PC-3 (cell line): ENCODE data around the gene CFAP97D1. TPM values are rescaled to one million over a fixed set of nuclear protein-coding genes. Genes with fewer than 3 reads are reported as not detected.

Experiments
- ATAC-seq: fragments of 200-7000 bp; cut with Tn5 transposase; 2 replicates; pipeline ENCODE4 v1.9.1; 2020; ENCODE audit warnings: mild to moderate bottlenecking, moderate library complexity
- BruUV-seq: library from RNA; stranded (reverse); fragments of 400-500 nt; replicated peaks from 2 replicates; lab custom pipeline; 2021; lab: Mats Ljungman, UMichigan
- CTCF ChIA-PET: fragments of 300-600 bp; sonication (Branson Sonifier 250); formaldehyde crosslinking; loops from one replicate; lab custom pipeline; 2022; ENCODE audit warnings: antibody characterized with exemption; lab: Charles Lee
- POLR2A ChIA-PET: fragments of 300-600 bp; sonication (Branson Sonifier 250); formaldehyde crosslinking; loops from one replicate; lab custom pipeline; 2022; ENCODE audit warnings: antibody characterized with exemption; ENCODE audit not compliant: unreplicated experiment; lab: Charles Lee
- DNase-seq: peaks from one replicate; pipeline ENCODE4 v3.0.0-alpha.2; 2015
- H2AFZ ChIP-seq: fragments of 300-600 bp; sonication (generic); 2 replicates; pipeline ENCODE4 v1.6.0; 2016; ENCODE audit warnings: antibody characterized with exemption, low read length
- H3F3A ChIP-seq: fragments of 300-600 bp; sonication (generic); one replicate; pipeline ENCODE4 v1.6.0; 2017; ENCODE audit warnings: antibody characterized with exemption, low read length, control low read depth, mild to moderate bottlenecking; ENCODE audit not compliant: unreplicated experiment
- H3K27ac ChIP-seq: fragments of 300-600 bp; sonication (generic); 2 replicates; pipeline ENCODE4 v1.5.1; 2016; ENCODE audit warnings: mild to moderate bottlenecking, low read length
- H3K27me3 ChIP-seq: fragments of 300-600 bp; sonication (generic); 2 replicates; pipeline ENCODE4 v1.6.1; 2016; ENCODE audit warnings: low read length, mixed read lengths
- H3K36me3 ChIP-seq: fragments of 300-600 bp; sonication (generic); 2 replicates; pipeline ENCODE4 v1.6.1; 2016; ENCODE audit warnings: low read depth, mixed run types, low read length, mixed read lengths
- H3K4me1 ChIP-seq: fragments of 300-600 bp; sonication (generic); 2 replicates; pipeline ENCODE4 v1.5.1; 2016; ENCODE audit warnings: low read length; ENCODE audit not compliant: insufficient read depth
- H3K4me2 ChIP-seq: fragments of 300-600 bp; sonication (generic); 2 replicates; pipeline ENCODE4 v1.6.0; 2016; ENCODE audit warnings: low read length
- H3K4me3 ChIP-seq: fragments of 300-600 bp; sonication (generic); 2 replicates; pipeline ENCODE4 v1.5.1; 2016; ENCODE audit warnings: mild to moderate bottlenecking, low read length, mixed read lengths
- H3K79me2 ChIP-seq: fragments of 300-600 bp; sonication (generic); 2 replicates; pipeline ENCODE4 v1.6.1; 2017; ENCODE audit warnings: low read length, mixed read lengths
- H3K9ac ChIP-seq: fragments of 300-600 bp; sonication (generic); 2 replicates; pipeline ENCODE4 v1.6.0; 2016; ENCODE audit warnings: mild to moderate bottlenecking, low read length
- H3K9me2 ChIP-seq: fragments of 300-600 bp; sonication (generic); replicated peaks from 2 replicates; pipeline ENCODE4 v1.6.1; 2016; ENCODE audit warnings: mixed run types, low read length, mixed read lengths
- H3K9me3 ChIP-seq: fragments of 300-600 bp; sonication (generic); 2 replicates; pipeline ENCODE4 v1.6.1; 2016; ENCODE audit warnings: low read length, mixed read lengths
- H4K20me1 ChIP-seq: fragments of 300-600 bp; sonication (generic); 2 replicates; pipeline ENCODE4 v1.6.1; 2016; ENCODE audit warnings: low read length, mixed read lengths
- CTCF ChIP-seq: fragments of 300-600 bp; sonication (generic); conservative IDR thresholded peaks from 2 replicates; pipeline ENCODE4 v1.5.1; 2017; ENCODE audit warnings: antibody characterized with exemption, low read depth, mild to moderate bottlenecking, low read length
- EZH2 ChIP-seq: fragments of 300-600 bp; sonication (generic); IDR thresholded peaks from one replicate; pipeline ENCODE4 v1.6.1; 2017; ENCODE audit warnings: antibody characterized with exemption, mild to moderate bottlenecking, low read length; ENCODE audit not compliant: unreplicated experiment
- EZH2phosphoT487 ChIP-seq: fragments of 300-600 bp; sonication (generic); IDR thresholded peaks from 2 replicates; pipeline ENCODE4 v1.6.1; 2018; ENCODE audit warnings: mild to moderate bottlenecking, antibody characterized with exemption, low read length, borderline replicate concordance
- intact Hi-C: fragments of 100-400 bp; cut with micrococcal nuclease; formaldehyde crosslinking; loops from 2 replicates; pipeline ENCODE4 v1.9.0; 2023
- total RNA-seq: library from RNA; depleted of rRNA; stranded (reverse); fragments of >200 nt; gene quantifications from 2 replicates; pipeline ENCODE4 v1.2.3, GENCODE V29; 2014

Gene CFAP97D1
- total RNA-seq, 1 experiment from 2014 or later, result 0.29 TPM

GRCh38 chr17:43810823-43811222 is 30.6 kb downstream of the CFAP97D1 start:
- no peaks in the 10 kb centered on the region for H4K20me1 ChIP-seq
- ATAC-seq (no peak), DNase-seq (no peak)
- no peak overlapping the region for H3K27ac ChIP-seq
- no peaks in the 10 kb centered on the region for H3F3A ChIP-seq
- H3K4me3 ChIP-seq, result no peak overlapping the region
- H3K9me3 ChIP-seq, result no peaks in the 10 kb centered on the region
- BruUV-seq, result no TSS peak
- H3K27me3 ChIP-seq, result no peaks in the 10 kb centered on the region
- H3K4me1 ChIP-seq, result peaks cover 16% of the 10 kb centered on the region
- peaks cover 31% of the 10 kb centered on the region for H3K36me3 ChIP-seq
- no peaks in the 10 kb centered on the region for H3K9me2 ChIP-seq
- H3K9ac ChIP-seq, result no peak overlapping the region
- no peak overlapping the region for H3K4me2 ChIP-seq
- no peaks in the 10 kb centered on the region for H3K79me2 ChIP-seq
- intact Hi-C loops, result no loop called here
- POLR2A ChIA-PET, result no interaction called here
- CTCF ChIA-PET, result no interaction called here
- no peak for TF ChIP-seq EZH2phosphoT487
- no peak overlapping the region for H2AFZ ChIP-seq

GRCh38 chr17:43812396-43813265 is 32.4 kb downstream of the CFAP97D1 start:
- H3K9me3 ChIP-seq, result no peaks in the 10 kb centered on the region
- H3K27me3 ChIP-seq, result no peaks in the 10 kb centered on the region
- ATAC-seq (no peak), DNase-seq (no peak)
- H3K4me3 ChIP-seq, result no peak overlapping the region
- H3F3A ChIP-seq, result no peaks in the 10 kb centered on the region
- no TSS peak for BruUV-seq
- H2AFZ ChIP-seq, result no peak overlapping the region
- no peak overlapping the region for H3K27ac ChIP-seq
- TF ChIP-seq EZH2, result no peak
- no peak for TF ChIP-seq CTCF
- no peak for TF ChIP-seq EZH2phosphoT487
- POLR2A ChIA-PET, result no interaction called here
- H3K9ac ChIP-seq, result no peak overlapping the region
- H3K36me3 ChIP-seq, result peaks cover 31% of the 10 kb centered on the region
- CTCF ChIA-PET, result no interaction called here
- H3K9me2 ChIP-seq, result no peaks in the 10 kb centered on the region
- H4K20me1 ChIP-seq, result no peaks in the 10 kb centered on the region
- H3K4me1 ChIP-seq, result peaks cover 16% of the 10 kb centered on the region
- intact Hi-C loops, result no loop called here
- H3K4me2 ChIP-seq, result no peak overlapping the region
- no peaks in the 10 kb centered on the region for H3K79me2 ChIP-seq

GRCh38 chr17:43813386-43813785 is 33.2 kb downstream of the CFAP97D1 start:
- Histone ChIP-seq H2AFZ (no peak overlapping the region), H3K27me3 (no peaks in the 10 kb centered on the region), H3K9me3 (no peaks in the 10 kb centered on the region), H3K4me3 (no peak overlapping the region), H3K27ac (no peak overlapping the region), H4K20me1 (no peaks in the 10 kb centered on the region), H3F3A (no peaks in the 10 kb centered on the region), H3K79me2 (no peaks in the 10 kb centered on the region), H3K4me1 (peaks cover 16% of the 10 kb centered on the region), H3K4me2 (no peak overlapping the region), H3K36me3 (peaks cover 27% of the 10 kb centered on the region), H3K9ac (no peak overlapping the region), H3K9me2 (no peaks in the 10 kb centered on the region)
- intact Hi-C loops, result no loop called here
- TF ChIP-seq CTCF, result no peak
- no peak for TF ChIP-seq EZH2phosphoT487
- no peak for TF ChIP-seq EZH2
- CTCF ChIA-PET, result no interaction called here
- POLR2A ChIA-PET, result no interaction called here
- DNase-seq (no peak), ATAC-seq (no peak)
- no TSS peak for BruUV-seq
